Measurements from ENCODE around the gene RAB25. TPM values are rescaled to one million over a fixed set of nuclear protein-coding genes. Genes with fewer than 3 reads are reported as not detected.
A peak's percentile ranks its signal among the peaks of the same experiment; 100 is the strongest.

RAB25 gene
- polyA plus RNA-seq, 1 experiment, result not detected

DNA sequence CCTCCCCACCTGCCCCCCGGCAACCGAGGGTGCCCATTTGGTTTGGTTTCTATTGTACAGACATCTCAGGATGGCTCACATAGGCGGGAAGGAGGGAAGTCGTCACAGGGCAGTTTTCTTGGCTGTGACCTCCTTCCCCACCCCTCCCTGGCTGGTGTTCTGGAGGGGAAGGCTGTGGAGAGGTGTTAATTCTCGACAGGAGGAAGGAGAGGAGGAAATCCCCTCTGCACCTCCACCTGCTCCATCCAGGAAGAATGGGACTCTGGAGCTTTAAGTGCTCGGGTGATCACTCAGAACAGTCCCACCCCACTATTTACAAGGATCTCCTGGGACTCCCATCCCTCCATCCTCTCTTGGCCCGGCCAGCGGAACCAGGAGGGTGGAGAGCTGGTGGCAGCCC is 13.7 kb downstream of the RAB25 start:
- TF ChIP-seq, protein P1, sequence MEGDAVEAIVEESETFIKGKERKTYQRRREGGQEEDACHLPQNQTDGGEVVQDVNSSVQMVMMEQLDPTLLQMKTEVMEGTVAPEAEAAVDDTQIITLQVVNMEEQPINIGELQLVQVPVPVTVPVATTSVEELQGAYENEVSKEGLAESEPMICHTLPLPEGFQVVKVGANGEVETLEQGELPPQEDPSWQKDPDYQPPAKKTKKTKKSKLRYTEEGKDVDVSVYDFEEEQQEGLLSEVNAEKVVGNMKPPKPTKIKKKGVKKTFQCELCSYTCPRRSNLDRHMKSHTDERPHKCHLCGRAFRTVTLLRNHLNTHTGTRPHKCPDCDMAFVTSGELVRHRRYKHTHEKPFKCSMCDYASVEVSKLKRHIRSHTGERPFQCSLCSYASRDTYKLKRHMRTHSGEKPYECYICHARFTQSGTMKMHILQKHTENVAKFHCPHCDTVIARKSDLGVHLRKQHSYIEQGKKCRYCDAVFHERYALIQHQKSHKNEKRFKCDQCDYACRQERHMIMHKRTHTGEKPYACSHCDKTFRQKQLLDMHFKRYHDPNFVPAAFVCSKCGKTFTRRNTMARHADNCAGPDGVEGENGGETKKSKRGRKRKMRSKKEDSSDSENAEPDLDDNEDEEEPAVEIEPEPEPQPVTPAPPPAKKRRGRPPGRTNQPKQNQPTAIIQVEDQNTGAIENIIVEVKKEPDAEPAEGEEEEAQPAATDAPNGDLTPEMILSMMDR (IDR thresholded peaks at IDR 0.05; ENCODE audit: insufficient read depth, low read depth, low read length), result no peak
- Histone ChIP-seq H3K36me3 (ENCODE audit: control insufficient read depth, insufficient read depth, low read length) (0 out of 2 replicates have a peak, but pooled peaks cover 1% of the 10 kb centered on the region), H3K4me3 (ENCODE audit: low read depth, low read length) (no peak overlapping the region), H3K27me3 (ENCODE audit: control insufficient read depth, insufficient read depth, low read length) (no peaks in the 10 kb centered on the region)
- DNase-seq (ENCODE audit: low read depth), result no peak
- ChIA-PET CTCF (interaction anchor here (0.6 to 4.3 kb wide), 5 partner anchors 9 to 137 kb away, joined by 3 to 20 read pairs (median 3); partner anchors contain the start of gene RAB25), POLR2A (no interaction called here)

DNA sequence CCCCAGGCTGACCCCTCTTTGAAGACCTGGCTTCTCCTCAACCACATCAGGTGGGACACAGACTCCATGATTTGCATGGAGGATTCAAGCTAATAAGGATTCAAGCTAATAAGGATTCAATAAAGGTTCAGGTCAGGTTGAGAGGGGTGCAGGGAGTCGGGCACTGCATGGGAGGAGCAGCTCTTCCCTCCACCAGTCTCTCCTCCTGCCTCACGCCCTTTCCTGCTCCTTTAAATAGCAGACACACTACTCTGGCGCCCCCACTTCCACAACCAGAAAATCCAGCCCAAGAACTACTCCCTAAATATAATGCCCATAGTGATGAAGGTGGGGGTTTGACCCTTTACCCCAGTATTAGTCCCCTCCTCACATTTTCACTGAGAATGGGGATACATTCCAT is 14.2 kb downstream of the RAB25 start:
- CTCF ChIA-PET, result interaction anchor here (0.6 to 4.3 kb wide), 7 partner anchors 9 to 137 kb away, joined by 3 to 20 read pairs (median 3); partner anchors contain the start of gene RAB25
- DNase-seq (ENCODE audit: low read depth), result no peak
- H3K4me3 ChIP-seq (ENCODE audit: low read depth, low read length), result no peak overlapping the region
- POLR2A ChIA-PET, result no interaction called here
- TF ChIP-seq, protein P1 (IDR thresholded peaks at IDR 0.05; ENCODE audit: insufficient read depth, low read depth, low read length), result no peak
- H3K27me3 ChIP-seq (ENCODE audit: control insufficient read depth, insufficient read depth, low read length), result no peaks in the 10 kb centered on the region
- 0 out of 2 replicates have a peak, but pooled peaks cover 1% of the 10 kb centered on the region for H3K36me3 ChIP-seq (ENCODE audit: control insufficient read depth, insufficient read depth, low read length)

DNA sequence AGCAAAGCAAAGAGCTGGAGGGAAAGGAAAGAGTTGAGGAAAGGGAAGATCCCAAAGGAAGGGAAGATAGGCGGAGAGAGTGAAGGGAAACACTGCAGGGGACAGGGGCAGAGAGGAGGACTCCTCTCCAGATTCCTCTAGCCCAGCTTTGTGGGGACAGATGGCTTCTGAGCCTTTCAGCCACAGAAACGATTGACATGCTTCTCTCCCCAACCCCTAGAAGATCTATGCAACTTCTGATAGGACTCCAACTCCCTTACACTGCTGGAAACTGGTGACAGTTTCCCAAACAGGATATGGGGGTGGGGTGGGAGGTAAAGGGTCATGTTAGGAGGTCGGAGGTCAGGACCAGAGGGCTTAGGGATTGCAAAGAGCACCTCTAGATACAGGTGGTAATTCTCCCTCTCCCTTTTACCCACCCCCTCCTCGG is 14.8 kb downstream of the RAB25 start:
- 0 out of 2 replicates have a peak, but pooled peaks cover 1% of the 10 kb centered on the region for H3K36me3 ChIP-seq (ENCODE audit: control insufficient read depth, insufficient read depth, low read length)
- ChIA-PET POLR2A (no interaction called here), CTCF (interaction anchor here (0.6 to 4.3 kb wide), 6 partner anchors 10 to 54 kb away, joined by 3 to 20 read pairs (median 3); no protein-coding TSS in a partner anchor)

DNA sequence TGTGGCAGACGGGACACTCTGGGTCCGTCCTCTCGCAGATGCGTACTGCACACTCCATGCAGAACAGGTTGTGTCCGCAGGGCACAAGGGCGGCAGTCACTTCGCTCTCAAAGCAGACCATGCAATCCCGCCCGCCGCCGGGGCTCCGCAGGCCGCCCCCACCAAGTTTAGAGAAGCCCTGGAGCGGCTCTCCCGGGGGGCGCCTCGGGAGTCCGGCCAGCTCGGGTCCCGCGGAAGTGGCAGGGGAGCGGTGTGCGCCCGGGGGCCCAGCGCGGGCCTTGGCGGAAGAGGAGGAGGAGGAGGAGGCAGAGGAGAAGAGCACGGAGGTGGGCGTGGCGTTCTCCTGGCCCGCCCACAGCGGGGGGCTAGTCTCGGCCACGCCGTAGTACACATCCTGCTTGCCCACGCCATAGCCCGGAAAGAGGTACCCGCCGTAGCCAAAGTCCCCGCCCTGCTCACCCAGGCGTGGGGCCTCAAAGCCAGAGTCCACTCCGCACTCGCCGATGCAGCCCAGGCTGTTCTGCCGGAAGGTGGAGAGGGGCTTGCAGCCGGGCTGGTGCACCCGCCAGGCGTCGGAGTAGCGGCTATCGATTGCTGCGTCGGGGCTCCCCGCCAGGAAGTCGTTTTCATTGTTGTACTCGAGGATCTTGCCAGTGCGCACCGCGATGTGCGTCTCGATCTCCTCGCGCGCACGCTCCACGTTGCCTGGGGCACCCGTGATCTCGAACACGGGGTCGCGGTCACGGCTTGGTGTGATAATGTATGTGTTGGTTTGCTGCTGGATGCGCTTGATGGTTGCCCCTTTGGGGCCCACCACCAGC is 15.9 kb downstream of the RAB25 start:
- peak overlapping the region; percentile 30 for H3K4me3 ChIP-seq (ENCODE audit: low read depth, low read length)
- DNase-seq (ENCODE audit: low read depth), result no peak
- CTCF ChIA-PET, result interaction anchor here (0.6 to 4.3 kb wide), 3 partner anchors 11 to 55 kb away, joined by 3 to 20 read pairs (median 3); no protein-coding TSS in a partner anchor
- H3K27me3 ChIP-seq (ENCODE audit: control insufficient read depth, insufficient read depth, low read length), result no peaks in the 10 kb centered on the region
- POLR2A ChIA-PET, result no interaction called here
- TF ChIP-seq, protein P1 (IDR thresholded peaks at IDR 0.05; ENCODE audit: insufficient read depth, low read depth, low read length), result no peak
- 0 out of 2 replicates have a peak, but pooled peaks cover 1% of the 10 kb centered on the region for H3K36me3 ChIP-seq (ENCODE audit: control insufficient read depth, insufficient read depth, low read length)

More for the DNA sequence above, 14.8 kb downstream of the RAB25 start:
- no peak for DNase-seq (ENCODE audit: low read depth)
- Histone ChIP-seq H3K27me3 (ENCODE audit: control insufficient read depth, insufficient read depth, low read length) (no peaks in the 10 kb centered on the region), H3K4me3 (ENCODE audit: low read depth, low read length) (no peak overlapping the region; the same call in 1 of the 2 replicates)
- TF ChIP-seq, protein P1 (IDR thresholded peaks at IDR 0.05; ENCODE audit: insufficient read depth, low read depth, low read length), result no peak

DNA sequence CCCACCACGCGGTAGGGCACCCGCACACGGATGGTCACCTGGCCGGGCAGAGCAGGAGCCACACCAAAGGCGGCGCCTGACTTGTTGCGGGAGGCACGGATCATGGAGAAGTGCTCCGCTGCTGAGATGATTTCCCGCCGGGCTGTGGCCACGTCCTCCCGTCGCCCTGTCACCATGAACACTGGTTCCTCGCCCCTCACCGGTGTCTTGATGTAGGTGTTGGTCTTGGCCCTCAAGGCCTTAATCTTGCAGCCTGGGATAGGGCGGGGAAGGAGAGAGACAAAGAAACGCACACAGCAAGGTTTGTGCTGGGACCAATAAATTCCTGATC is 16.4 kb downstream of the RAB25 start:
- H3K27me3 ChIP-seq (ENCODE audit: control insufficient read depth, insufficient read depth, low read length), result no peaks in the 10 kb centered on the region
- no peak overlapping the region for H3K4me3 ChIP-seq (ENCODE audit: low read depth, low read length)
- TF ChIP-seq, protein P1 (IDR thresholded peaks at IDR 0.05; ENCODE audit: insufficient read depth, low read depth, low read length), result no peak
- DNase-seq (ENCODE audit: low read depth), result no peak
- H3K36me3 ChIP-seq (ENCODE audit: control insufficient read depth, insufficient read depth, low read length), result 0 out of 2 replicates have a peak, but pooled peaks cover 1% of the 10 kb centered on the region
- POLR2A ChIA-PET, result no interaction called here
- CTCF ChIA-PET, result interaction anchor here (0.6 kb wide), 1 partner anchor 80 kb away, joined by 3 read pairs; no protein-coding TSS in a partner anchor
